OCI-LY1 (cell line): ENCODE measurements around the gene ACYP1.

Experiments used
- CTCF ChIP-seq: fragments of 200-600 bp; sonication (generic), shearing (Covaris generic); IDR thresholded peaks from 2 replicates; pipeline ENCODE4 v1.5.1; 2017; ENCODE audit warnings: mild to moderate bottlenecking, antibody characterized with exemption, low read length, moderate library complexity, mixed read lengths
- EZH2 ChIP-seq: fragments of 200-600 bp; sonication (generic), shearing (Covaris generic); IDR thresholded peaks from 2 replicates; pipeline ENCODE4 v1.8.0; 2017; ENCODE audit warnings: borderline replicate concordance, mixed run types, mild to moderate bottlenecking, antibody characterized with exemption, low read length, moderate library complexity, mixed read lengths

- TF ChIP-seq CTCF, result no peak
- TF ChIP-seq EZH2, result no peak
Observed at GRCh38 chr14:75070383-75070782, 6.6 kb upstream of the ACYP1 start.
